Measurements from ENCODE around the gene PDE4B. TPM values are rescaled to one million over a fixed set of nuclear protein-coding genes. Genes with fewer than 3 reads are reported as not detected.

PDE4B gene
- total RNA-seq, 4 donors from 2014 or later, result 5.5 to 13.6 (median 9.3) TPM

GRCh38 chr1:66291531-66291864 lies 498.8 kb downstream of the PDE4B start:
- intact Hi-C loops (cut with DNase I; ENCODE audit: low total_unique reads), result no loop called here
- TF ChIP-seq POLR2A (IDR thresholded peaks at IDR 0.05) (no peak), CTCF (IDR thresholded peaks at IDR 0.05) (no peak)
- WGBS, 2 donors, result 43 to 63% methylated on average over 1 of the region's 1 CpG
- H3K4me3 ChIP-seq (ENCODE audit: low read depth, poor library complexity, severe bottlenecking), result no peak overlapping the region
- no peak for DNase-seq (ENCODE audit: low spot score in 2 of 2)

GRCh38 chr1:66292305-66292704 lies 499.6 kb downstream of the PDE4B start:
- WGBS, 2 donors, result 86 to 92% methylated on average over 2 of the region's 2 CpGs
- TF ChIP-seq POLR2A (IDR thresholded peaks at IDR 0.05) (no peak), CTCF (IDR thresholded peaks at IDR 0.05) (no peak)
- intact Hi-C loops (cut with DNase I; ENCODE audit: low total_unique reads), result no loop called here
- DNase-seq (ENCODE audit: low spot score in 2 of 2), result no peak
- no peak overlapping the region for H3K4me3 ChIP-seq (ENCODE audit: low read depth, poor library complexity, severe bottlenecking)

GRCh38 chr1:66292944-66293343 lies 500.2 kb downstream of the PDE4B start:
- no peak for DNase-seq (ENCODE audit: low spot score in 2 of 2)
- 73 to 80% methylated on average over 3 of the region's 3 CpGs for WGBS, 2 donors
- no peak for TF ChIP-seq CTCF (IDR thresholded peaks at IDR 0.05)
- no peak for TF ChIP-seq POLR2A (IDR thresholded peaks at IDR 0.05)
- no peak overlapping the region for H3K4me3 ChIP-seq (ENCODE audit: low read depth, poor library complexity, severe bottlenecking)
- intact Hi-C loops (cut with DNase I; ENCODE audit: low total_unique reads), result no loop called here

- H3K4me3 ChIP-seq (ENCODE audit: low read depth, poor library complexity, severe bottlenecking), result no peak overlapping the region
- WGBS, 2 donors, result 30 to 39% methylated on average over 2 of the region's 2 CpGs
- intact Hi-C loops (cut with DNase I; ENCODE audit: low total_unique reads), result no loop called here
- no peak for DNase-seq (ENCODE audit: low spot score in 2 of 2)
- TF ChIP-seq CTCF (IDR thresholded peaks at IDR 0.05) (no peak), POLR2A (IDR thresholded peaks at IDR 0.05) (no peak)
Measured at GRCh38 chr1:66294707-66295370, 502.1 kb downstream of the PDE4B start.

- WGBS, 2 donors, result 82 to 83% methylated on average over 6 of the region's 6 CpGs
- TF ChIP-seq POLR2A (IDR thresholded peaks at IDR 0.05), result no peak
- no peak for TF ChIP-seq CTCF (IDR thresholded peaks at IDR 0.05)
- H3K4me3 ChIP-seq (ENCODE audit: low read depth, poor library complexity, severe bottlenecking), result no peak overlapping the region
- no peak for DNase-seq (ENCODE audit: low spot score in 2 of 2)
- intact Hi-C loops (cut with DNase I; ENCODE audit: low total_unique reads), result no loop called here
Measured at GRCh38 chr1:66295803-66296202, 503.1 kb downstream of the PDE4B start.

GRCh38 chr1:66296370-66296769 lies 503.7 kb downstream of the PDE4B start:
- whole genome bisulfite sequencing, 2 donors, result 88 to 89% methylated on average over 1 of the region's 1 CpG
- no peak for DNase-seq (ENCODE audit: low spot score in 2 of 2)
- H3K4me3 ChIP-seq (ENCODE audit: low read depth, poor library complexity, severe bottlenecking), result no peak overlapping the region
- intact Hi-C loops (cut with DNase I; ENCODE audit: low total_unique reads), result no loop called here
- TF ChIP-seq POLR2A (IDR thresholded peaks at IDR 0.05), result no peak
- TF ChIP-seq CTCF (IDR thresholded peaks at IDR 0.05), result no peak

Data from lower leg skin (tissue), 4 donors.